ENCODE data around the gene TMOD3.

TMOD3 gene

GRCh38 chr15:51849860-51850259 is 20.4 kb downstream of the TMOD3 start:
- no peak for DNase-seq (ENCODE audit: extremely low read depth, low read depth)
- no peak for TF ChIP-seq CTCF (IDR thresholded peaks at IDR 0.05; ENCODE audit: low read depth, low read length)

DNA sequence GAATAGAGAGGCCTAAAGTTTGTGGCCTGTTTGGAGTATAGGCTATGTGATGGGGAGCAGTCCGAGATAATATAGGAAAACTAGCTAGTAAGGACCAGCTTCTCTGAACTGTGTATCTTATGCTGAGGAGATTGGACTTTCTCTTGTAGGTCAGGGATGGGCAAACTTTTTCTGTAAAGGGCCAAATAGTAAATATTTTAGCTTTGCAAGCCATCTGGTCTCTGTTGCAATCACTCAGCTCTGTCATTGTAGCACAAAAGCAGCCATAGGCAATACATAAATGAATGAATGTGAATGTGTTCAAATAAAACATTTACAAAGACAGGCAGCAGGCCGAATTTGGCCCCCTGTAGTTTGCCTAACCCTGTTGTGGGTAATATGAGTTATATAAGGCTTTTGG is 24.5 kb downstream of the TMOD3 start:
- DNase-seq (ENCODE audit: extremely low read depth, low read depth) = no peak
- no peak for TF ChIP-seq CTCF (IDR thresholded peaks at IDR 0.05; ENCODE audit: low read depth, low read length)

GRCh38 chr15:51855612-51856011 is 26.2 kb downstream of the TMOD3 start:
- DNase-seq (ENCODE audit: extremely low read depth, low read depth) = no peak
- no peak for TF ChIP-seq CTCF (IDR thresholded peaks at IDR 0.05; ENCODE audit: low read depth, low read length)

- TF ChIP-seq CTCF (IDR thresholded peaks at IDR 0.05; ENCODE audit: low read depth, low read length) = no peak
- DNase-seq (ENCODE audit: extremely low read depth, low read depth) = no peak
Observed at GRCh38 chr15:51856714-51857380, 27.4 kb downstream of the TMOD3 start.

DNA sequence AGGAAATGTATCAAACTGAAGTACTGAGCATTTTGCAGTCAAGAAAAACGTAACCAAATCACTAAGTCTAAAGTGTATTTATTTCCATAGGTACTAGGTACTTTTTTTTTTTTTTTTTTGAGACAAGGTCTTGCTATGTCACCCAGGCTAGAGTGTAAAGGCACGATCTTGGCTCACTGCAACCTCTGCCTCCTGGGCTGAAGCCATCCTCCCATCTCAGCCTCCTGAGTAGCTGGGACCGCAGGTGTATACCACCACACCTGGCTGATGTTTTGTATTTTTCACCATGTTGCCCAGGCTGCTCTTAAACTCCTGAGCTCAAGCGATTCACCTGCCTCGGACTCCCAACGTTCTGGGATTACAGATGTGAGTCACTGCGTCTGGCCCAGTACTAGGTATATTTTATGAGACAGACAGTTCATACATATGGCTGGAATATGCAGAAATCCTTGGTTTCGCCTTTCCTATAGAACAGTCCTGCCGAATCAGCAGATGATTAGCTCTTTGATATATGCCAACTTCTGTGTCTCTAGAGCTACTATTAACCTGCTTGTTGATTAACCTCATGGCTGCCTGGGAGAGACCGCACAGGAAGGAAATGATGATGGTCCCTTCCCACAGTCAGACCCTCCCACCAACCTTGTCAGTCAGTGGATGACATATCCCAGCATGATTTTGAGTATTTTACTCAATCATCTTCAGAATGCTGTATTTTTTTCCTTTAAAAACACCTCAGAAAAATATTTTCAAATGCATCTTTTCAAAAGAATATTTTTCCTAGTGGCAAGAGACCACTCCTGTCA is 32.3 kb downstream of the TMOD3 start:
- TF ChIP-seq CTCF (IDR thresholded peaks at IDR 0.05; ENCODE audit: low read depth, low read length) = no peak
- DNase-seq (ENCODE audit: extremely low read depth, low read depth) = no peak

GRCh38 chr15:51863131-51863530 is 33.7 kb downstream of the TMOD3 start:
- DNase-seq (ENCODE audit: extremely low read depth, low read depth) = no peak
- TF ChIP-seq CTCF (IDR thresholded peaks at IDR 0.05; ENCODE audit: low read depth, low read length) = no peak

GRCh38 chr15:51864408-51865056 is 35.1 kb downstream of the TMOD3 start:
- no peak for TF ChIP-seq CTCF (IDR thresholded peaks at IDR 0.05; ENCODE audit: low read depth, low read length)
- no peak for DNase-seq (ENCODE audit: extremely low read depth, low read depth)
